PC-9 (cell line): ENCODE results near the gene NSD2.

Experiments used
- EZH2 ChIP-seq: fragments of 200-600 bp; sonication (generic); IDR thresholded peaks from 2 replicates; pipeline ENCODE4 v1.8.0; 2017; ENCODE audit warnings: antibody characterized with exemption, low read depth
- TF ChIP-seq, protein P1 (sequence below): fragments of 200-600 bp; sonication (generic); conservative IDR thresholded peaks from 2 replicates; pipeline ENCODE4 v1.6.1; 2017; ENCODE audit warnings: mixed run types, antibody characterized with exemption, mild to moderate bottlenecking, moderate library complexity

DNA sequence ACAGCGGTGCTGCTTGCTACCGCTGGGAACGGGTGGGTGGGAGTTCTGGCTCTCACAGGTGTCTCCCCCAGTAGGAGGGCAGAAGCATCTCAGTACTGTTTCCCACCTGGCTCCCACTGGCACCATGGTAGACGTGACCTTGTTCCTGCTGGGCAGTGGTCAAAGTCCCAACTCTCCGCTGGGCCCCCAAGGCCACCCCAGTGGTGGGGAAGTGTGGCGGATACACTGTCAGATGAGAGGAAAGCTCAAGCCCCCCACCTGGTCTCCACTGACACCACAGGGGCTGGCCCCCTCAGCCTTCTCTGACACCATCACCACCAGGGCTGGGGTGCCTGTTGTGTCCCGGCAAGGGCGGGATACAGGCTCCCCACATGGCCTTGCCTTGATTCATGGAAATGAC, 39.9 kb upstream of the NSD2 start:
- TF ChIP-seq, protein P1, sequence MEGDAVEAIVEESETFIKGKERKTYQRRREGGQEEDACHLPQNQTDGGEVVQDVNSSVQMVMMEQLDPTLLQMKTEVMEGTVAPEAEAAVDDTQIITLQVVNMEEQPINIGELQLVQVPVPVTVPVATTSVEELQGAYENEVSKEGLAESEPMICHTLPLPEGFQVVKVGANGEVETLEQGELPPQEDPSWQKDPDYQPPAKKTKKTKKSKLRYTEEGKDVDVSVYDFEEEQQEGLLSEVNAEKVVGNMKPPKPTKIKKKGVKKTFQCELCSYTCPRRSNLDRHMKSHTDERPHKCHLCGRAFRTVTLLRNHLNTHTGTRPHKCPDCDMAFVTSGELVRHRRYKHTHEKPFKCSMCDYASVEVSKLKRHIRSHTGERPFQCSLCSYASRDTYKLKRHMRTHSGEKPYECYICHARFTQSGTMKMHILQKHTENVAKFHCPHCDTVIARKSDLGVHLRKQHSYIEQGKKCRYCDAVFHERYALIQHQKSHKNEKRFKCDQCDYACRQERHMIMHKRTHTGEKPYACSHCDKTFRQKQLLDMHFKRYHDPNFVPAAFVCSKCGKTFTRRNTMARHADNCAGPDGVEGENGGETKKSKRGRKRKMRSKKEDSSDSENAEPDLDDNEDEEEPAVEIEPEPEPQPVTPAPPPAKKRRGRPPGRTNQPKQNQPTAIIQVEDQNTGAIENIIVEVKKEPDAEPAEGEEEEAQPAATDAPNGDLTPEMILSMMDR: no peak
- TF ChIP-seq EZH2: no peak
